ENCODE measurements around the gene KRTAP10-1. TPM values are rescaled to one million over a fixed set of nuclear protein-coding genes. Genes with fewer than 3 reads are reported as not detected.

The KRTAP10-1 gene
- total and polyA plus RNA-seq, 9 of the 15 experiments (the other 6 are each of a cell fraction or from before 2014, with no cell fraction given), result not detected

- WGBS (ENCODE audit: insufficient coverage, low coverage, missing lambda C conversion rate), result 2% methylated on average over 20 of the region's 22 CpGs
- Histone ChIP-seq H3K36me3 (ENCODE audit: control insufficient read depth, insufficient read depth, low read length) (no peaks in the 10 kb centered on the region), H3K27ac (ENCODE audit: extremely low read depth, low read depth, low read length) (no peak overlapping the region), H2AFZ (ENCODE audit: low read depth, low read length) (no peak overlapping the region), H3K4me3 (no peak overlapping the region), H3K4me2 (ENCODE audit: insufficient read depth, low read length) (no peak overlapping the region), H3K9me3 (replicated peaks; ENCODE audit: control insufficient read depth, insufficient read depth, low read depth, low read length) (peaks cover 3% of the 10 kb centered on the region), H3K9ac (ENCODE audit: insufficient read depth in 1 of 2, low read depth in 2 of 2, low read length in 2 of 2) (no peak overlapping the region), H3K4me1 (replicated peaks in 1 of 2; ENCODE audit: control insufficient read depth in 2 of 2, insufficient read depth in 2 of 2, low read length in 2 of 2) (peaks cover 0 to 4% of the 10 kb centered on the region in 2 experiments; a peak in 2 of 5 replicates), H4K20me1 (replicated peaks; ENCODE audit: control insufficient read depth, insufficient read depth, low read length) (no peaks in the 10 kb centered on the region), H3K79me2 (ENCODE audit: control insufficient read depth, insufficient read depth, low read length) (no peaks in the 10 kb centered on the region), H3K9me1 (ENCODE audit: control insufficient read depth, insufficient read depth, low read length) (no peaks in the 10 kb centered on the region), H3K27me3 (ENCODE audit: control insufficient read depth in 2 of 2, insufficient read depth in 2 of 2, low read length in 2 of 2) (peaks cover 0 to 27% of the 10 kb centered on the region in 2 experiments; a peak in 3 of 5 replicates)
- ChIA-PET CTCF (ENCODE audit: low intra/inter-chr PET ratio) (no interaction called here), POLR2A (interaction anchor here (0.7 kb wide), 1 partner anchor 74 kb away, joined by 4 read pairs; no protein-coding TSS in a partner anchor)
- TF ChIP-seq PHTF2 (CRISPR knock-in tag; IDR thresholded peaks at IDR 0.05), result no peak
- TF ChIP-seq ZNF174 (CRISPR knock-in tag; IDR thresholded peaks at IDR 0.05), result no peak
- TF ChIP-seq ZNF717 (CRISPR knock-in tag; IDR thresholded peaks at IDR 0.05), result no peak
- TF ChIP-seq IFI16 (CRISPR knock-in tag; IDR thresholded peaks at IDR 0.05), result no peak
- no peak for TF ChIP-seq ZNF253 (CRISPR knock-in tag; conservative IDR thresholded peaks at IDR 0.05)
- no peak for TF ChIP-seq RCOR1 (IDR thresholded peaks at IDR 0.05; ENCODE audit: borderline replicate concordance in 1 of 2, low read depth in 2 of 2, low read length in 2 of 2)
- TF ChIP-seq TCF7 (IDR thresholded peaks at IDR 0.05; ENCODE audit: borderline replicate concordance), result no peak
- no peak for TF ChIP-seq NFATC3 (IDR thresholded peaks at IDR 0.05)
- TF ChIP-seq U2AF1 (optimal IDR thresholded peaks at IDR 0.05; ENCODE audit: low read depth, low read length), result no peak
- no peak for TF ChIP-seq ZNF707 (CRISPR knock-in tag; conservative IDR thresholded peaks at IDR 0.05)
- no peak for TF ChIP-seq DIDO1 (tag; IDR thresholded peaks at IDR 0.05; ENCODE audit: low read depth)
- in situ Hi-C loops (cut with MboI), result no loop called here
- BruUV-seq (replicated peaks), result no TSS peak
- FAIRE-seq (no peak), DNase-seq (ENCODE audit: extremely low read depth in 1 of 4, low spot score in 3 of 4) (no peak), ATAC-seq (no peak)
- intact Hi-C loops (cut with micrococcal nuclease), result no loop called here
Observed at GRCh38 chr21:44579056-44579832, 39.2 kb upstream of the KRTAP10-1 start.

Data from K562 (cell line).